Motor neuron (in vitro differentiated cells): ENCODE results near the gene LOX. TPM values are rescaled to one million over a fixed set of nuclear protein-coding genes. Genes with fewer than 3 reads are reported as not detected.
"Not testable (repeated sequence)": the region's sequence is repeated elsewhere in the genome, so short reads cannot be mapped to it uniquely, and the experiment has no call there.

Source experiments
- ATAC-seq, 8 experiments: fragments of 200-7000 bp; cut with Tn5 transposase; replicated peaks in 6 of 8; 2 replicates each; pipeline ENCODE4 v1.8.0; 2021; ENCODE audit warnings: mild to moderate bottlenecking in 8 of 8, moderate library complexity in 8 of 8
- H3K27ac ChIP-seq, 2 donors: fragments of 250-450 bp; sonication (Bioruptor Pico); 2 replicates each; pipeline ENCODE4 v1.9.0; 2021; ENCODE audit warnings: antibody characterized with exemption in 2 of 2, mild to moderate bottlenecking in 2 of 2, moderate library complexity in 1 of 2
- H3K4me1 ChIP-seq, 2 donors: fragments of 250-450 bp; sonication (Bioruptor Pico); replicated peaks in 1 of 2; 2 replicates each; pipeline ENCODE4 v1.6.1; 2021; ENCODE audit warnings: antibody characterized with exemption in 2 of 2, mild to moderate bottlenecking in 2 of 2, moderate library complexity in 1 of 2
- H3K4me3 ChIP-seq, 5 donors: fragments of 250-450 bp; sonication (Bioruptor Pico); 2 replicates each; pipeline ENCODE4 v1.9.0; 2021; ENCODE audit warnings: antibody characterized with exemption in 5 of 5, mild to moderate bottlenecking in 5 of 5, moderate library complexity in 4 of 5
- WGBS, 10 experiments: fragments of 450-650 bp; shearing (Covaris generic); methylation state at CpG; one replicate each; pipeline ENCODE4 v1.0.0; 2022; 5-methylcytosine and 5-hydroxymethylcytosine counted together
- in situ Hi-C, 9 experiments: fragments of 400-800 bp; cut with MboI; loops; one replicate each; pipeline ENCODE4 v1.15.0; 2021; ENCODE audit warnings: low sequenced_read_pairs in 9 of 9, low pct_unique_long_range_greater_than_20kb in 2 of 9; ENCODE audit not compliant: unreplicated experiment in 9 of 9
- total RNA-seq, 8 experiments: library from RNA; unstranded; fragments of 300-600 nt; gene quantifications; 2 replicates each; pipeline versions ENCODE4 v1.2.3 to v1.2.4, GENCODE V29; 2022

The LOX gene
- total RNA-seq, 8 experiments from 2014 or later: 1.0 to 147 (median 15.5) TPM

DNA sequence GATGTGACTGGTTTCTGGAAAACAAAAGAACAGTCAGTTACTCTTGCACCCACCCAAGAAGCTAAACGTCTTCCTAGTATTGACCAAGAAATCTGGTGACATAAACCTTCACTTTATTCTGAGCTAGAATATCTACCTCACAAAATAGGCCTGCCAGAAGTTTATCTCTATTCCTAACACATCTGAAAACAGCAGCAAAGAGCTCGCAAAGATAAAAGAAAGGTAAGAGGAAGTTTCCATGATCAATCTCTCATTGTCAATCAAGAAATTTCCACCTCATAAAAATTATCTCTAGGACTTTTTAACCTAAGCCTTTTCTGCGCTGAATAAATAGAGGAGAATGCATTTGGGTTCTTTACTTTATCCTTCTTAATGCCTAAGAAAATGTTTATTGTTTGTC, 34.0 kb upstream of the LOX start:
- peaks cover 0 to 9% of the 10 kb centered on the region in 2 donors for H3K4me1 ChIP-seq
- H3K4me3 ChIP-seq: no peak overlapping the region
- no peak for ATAC-seq
- H3K27ac ChIP-seq: no peak overlapping the region
- 63 to 100% (median 83%) methylated on average over 1 to 2 of the region's 3 CpGs; no CpG with 5 or more reads in 1 of the 10 experiments for WGBS, 10 experiments
- in situ Hi-C loops: no loop called here

DNA sequence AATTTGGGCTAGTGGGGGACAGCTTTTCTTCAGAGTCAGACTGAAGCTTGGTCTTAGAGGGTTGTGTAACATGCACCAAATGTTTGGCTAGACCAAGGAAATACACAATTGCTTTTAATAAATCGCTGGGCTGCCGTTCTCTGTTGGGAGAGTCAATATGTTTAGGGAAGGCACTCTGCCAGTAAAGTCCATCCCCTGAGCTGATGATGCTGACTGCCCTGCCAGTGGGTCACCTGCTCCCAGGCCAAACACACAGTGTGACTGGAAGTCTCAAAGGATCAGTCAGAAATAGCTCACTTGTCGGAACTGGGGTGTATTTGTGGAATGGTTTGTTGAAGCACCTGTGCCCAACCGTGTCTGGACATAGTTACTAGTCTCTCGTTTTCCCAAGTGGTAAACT, 33.4 kb upstream of the LOX start:
- in situ Hi-C loops: no loop called here
- ATAC-seq: peak in 2 of 8 experiments; percentile 10 to 75
- WGBS, 10 experiments: 35 to 84% (median 78%) methylated on average over 3 to 5 of the region's 5 CpGs; no CpG with 5 or more reads in 4 of the 10 experiments
- Histone ChIP-seq H3K4me3 (no peak overlapping the region), H3K4me1 (peaks cover 0 to 9% of the 10 kb centered on the region in 2 donors), H3K27ac (no peak overlapping the region)

GRCh38 chr5:122110987-122111386, 32.9 kb upstream of the LOX start:
- Histone ChIP-seq H3K4me1 (peaks cover 0 to 9% of the 10 kb centered on the region in 2 donors), H3K4me3 (no peak overlapping the region), H3K27ac (no peak overlapping the region)
- 32 to 70% (median 53%) methylated on average over 2 to 3 of the region's 3 CpGs; no CpG with 5 or more reads in 2 of the 10 experiments for WGBS, 10 experiments
- in situ Hi-C loops: no loop called here
- peak in 4 of 8 experiments; percentile 16 to 55 (median 24) for ATAC-seq

- ATAC-seq: peak in 1 of 8 experiments; percentile 53
- in situ Hi-C loops: loop anchor here in 1 of 9 experiments (10.0 kb wide), 1 partner anchor 142 kb away; the partner anchor contains the start of gene SRFBP1
- Histone ChIP-seq H3K27ac (no peak overlapping the region), H3K4me1 (peaks cover 0 to 9% of the 10 kb centered on the region in 2 donors), H3K4me3 (no peak overlapping the region)
- 79 to 100% (median 91%) methylated on average over 1 to 4 of the region's 4 CpGs; no CpG with 5 or more reads in 2 of the 10 experiments for WGBS, 10 experiments
Observed at GRCh38 chr5:122107016-122107415, 29.0 kb upstream of the LOX start.

- Histone ChIP-seq H3K27ac (no peak overlapping the region), H3K4me3 (no peak overlapping the region), H3K4me1 (peaks cover 3 to 6% of the 10 kb centered on the region in 2 donors)
- in situ Hi-C loops: loop anchor here in 1 of 9 experiments (10.0 kb wide), 1 partner anchor 141 kb away; the partner anchor contains the start of gene SRFBP1
- WGBS, 10 experiments: 71 to 100% (median 88%) methylated on average over 1 to 2 of the region's 2 CpGs; no CpG with 5 or more reads in 1 of the 10 experiments
- ATAC-seq: no peak
Observed at GRCh38 chr5:122105909-122106308, 27.9 kb upstream of the LOX start.

DNA sequence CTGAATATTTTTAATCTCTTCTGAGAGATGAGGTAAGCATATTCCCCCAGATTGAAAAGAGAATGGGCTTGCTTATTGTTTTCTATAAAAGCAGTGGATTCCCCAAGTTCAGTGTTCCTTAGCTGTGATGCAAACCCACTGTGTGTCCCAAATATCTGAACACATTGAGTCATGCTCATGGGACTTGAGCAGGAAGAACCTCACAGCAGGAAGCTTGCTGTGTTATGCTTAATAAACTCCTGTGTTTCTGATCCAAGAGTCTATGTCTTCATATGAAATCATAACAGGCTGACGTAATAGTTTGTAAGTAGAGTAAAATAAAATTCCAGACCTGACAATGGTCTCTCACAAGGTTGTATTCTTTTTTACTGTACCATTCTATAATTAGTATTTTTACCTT, 24.8 kb upstream of the LOX start:
- in situ Hi-C loops: loop anchor here in 1 of 9 experiments (10.0 kb wide), 1 partner anchor 138 kb away; the partner anchor contains the start of gene SRFBP1
- no peak overlapping the region for H3K27ac ChIP-seq
- WGBS, 10 experiments: 33 to 100% (median 100%) methylated on average over 1 of the region's 1 CpG; no CpG with 5 or more reads in 3 of the 10 experiments
- H3K4me1 ChIP-seq: peaks cover 0 to 6% of the 10 kb centered on the region in 2 donors
- H3K4me3 ChIP-seq: no peak overlapping the region
- peak in 3 of 8 experiments; percentile 23 to 52 (median 30) for ATAC-seq

GRCh38 chr5:122101636-122102285, 23.7 kb upstream of the LOX start:
- peaks cover 0 to 6% of the 10 kb centered on the region in 2 donors for H3K4me1 ChIP-seq
- no peak overlapping the region for H3K27ac ChIP-seq
- in situ Hi-C loops: loop anchor here in 1 of 9 experiments (10.0 kb wide), 1 partner anchor 137 kb away; the partner anchor contains the start of gene SRFBP1
- ATAC-seq: peak in 5 of 8 experiments; percentile 46 to 86 (median 75)
- 3 to 67% (median 44%) methylated on average over 1 to 4 of the region's 4 CpGs for WGBS, 10 experiments
- no peak overlapping the region for H3K4me3 ChIP-seq

DNA sequence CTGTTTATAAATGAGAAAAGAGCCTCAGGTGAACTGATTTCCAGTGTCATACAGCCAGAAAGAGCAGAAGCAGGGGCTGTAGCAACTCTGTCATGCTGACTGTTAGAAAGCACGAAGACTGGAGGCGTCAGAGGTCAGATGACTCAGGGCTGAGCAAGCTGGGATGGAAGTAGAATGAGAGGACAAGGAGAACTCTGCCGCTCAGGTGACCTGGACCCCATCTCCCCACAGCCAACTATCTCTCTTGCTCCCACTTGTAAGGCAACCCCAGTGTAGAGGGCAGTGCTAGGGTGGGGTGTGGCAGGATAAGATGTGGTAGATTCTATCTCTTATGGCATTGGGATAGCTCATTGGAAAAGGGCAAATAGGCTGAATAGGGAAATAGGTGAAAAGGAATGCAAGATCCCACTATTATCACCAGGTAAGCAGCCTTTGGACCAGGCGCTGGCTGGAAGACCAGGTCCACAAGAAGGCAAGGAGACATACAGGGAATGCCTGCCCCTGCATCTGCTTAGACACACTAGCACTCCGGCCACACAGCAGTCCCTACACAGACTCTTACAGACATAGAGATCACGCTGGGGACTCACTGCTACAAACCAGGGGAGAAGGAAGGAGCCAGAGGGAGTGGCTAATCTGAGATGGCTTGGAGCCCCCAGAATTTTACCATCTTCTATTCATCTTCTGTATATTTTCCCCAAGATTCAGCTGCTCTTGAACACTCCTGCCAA, 21.2 kb upstream of the LOX start:
- peak in 7 of 8 experiments; percentile 64 to 96 (median 76) for ATAC-seq
- Histone ChIP-seq H3K4me1 (peaks cover 0 to 6% of the 10 kb centered on the region in 2 donors), H3K4me3 (no peak overlapping the region), H3K27ac (no peak overlapping the region)
- whole genome bisulfite sequencing, 10 experiments: 0 to 100% (median 97%) methylated on average over 1 to 3 of the region's 6 CpGs; no CpG with 5 or more reads in 2 of the 10 experiments
- in situ Hi-C loops: loop anchor here in 1 of 9 experiments (25.0 kb wide), 1 partner anchor 137 kb away; the partner anchor contains the start of gene SRFBP1

DNA sequence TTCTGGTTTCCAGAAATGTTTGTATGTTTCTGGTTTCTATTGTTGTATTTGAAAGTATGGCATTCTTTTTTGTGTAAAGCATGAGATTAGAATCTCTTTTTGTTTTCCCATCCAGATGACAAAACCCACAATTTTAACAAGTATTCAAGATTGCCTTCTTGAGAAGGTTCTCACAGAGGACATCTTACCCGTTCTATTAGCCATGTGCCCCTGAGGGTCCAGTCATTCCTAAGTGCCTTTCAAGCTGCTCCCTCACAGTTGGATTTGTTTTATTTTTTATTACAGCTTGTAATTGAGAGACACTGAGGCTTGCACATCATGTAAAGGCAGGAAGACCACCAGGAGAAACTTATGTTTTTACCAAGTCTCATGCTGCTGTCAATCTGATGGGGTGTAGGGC, 19.3 kb upstream of the LOX start:
- 38 to 100% (median 90%) methylated on average over 1 of the region's 1 CpG; no CpG with 5 or more reads in 3 of the 10 experiments for WGBS, 10 experiments
- in situ Hi-C loops: loop anchor here in 1 of 9 experiments (25.0 kb wide), 1 partner anchor 135 kb away; the partner anchor contains the start of gene SRFBP1
- no peak overlapping the region for H3K4me3 ChIP-seq
- peaks cover 0 to 6% of the 10 kb centered on the region in 2 donors for H3K4me1 ChIP-seq
- H3K27ac ChIP-seq: no peak overlapping the region
- ATAC-seq: no peak

- Histone ChIP-seq H3K4me3 (no peak overlapping the region), H3K27ac (no peak overlapping the region), H3K4me1 (no peaks in the 10 kb centered on the region)
- ATAC-seq: peak in 1 of 8 experiments; percentile 43
- in situ Hi-C loops: loop anchor here in 1 of 9 experiments (25.0 kb wide), 1 partner anchor 133 kb away; the partner anchor contains the start of gene SRFBP1
- WGBS, 10 experiments: 33 to 100% (median 76%) methylated on average over 1 to 3 of the region's 3 CpGs; no CpG with 5 or more reads in 2 of the 10 experiments
Observed at GRCh38 chr5:122095158-122095557, 17.1 kb upstream of the LOX start.

- not testable (repeated sequence) for H3K27ac ChIP-seq, H3K4me3 ChIP-seq, H3K4me1 ChIP-seq, ATAC-seq
- in situ Hi-C loops: loop anchor here in 1 of 9 experiments (25.0 kb wide), 1 partner anchor 132 kb away; the partner anchor contains the start of gene SRFBP1
- WGBS, 10 experiments: 53 to 100% (median 93%) methylated on average over 2 to 5 of the region's 5 CpGs; no CpG with 5 or more reads in 1 of the 10 experiments
Observed at GRCh38 chr5:122094251-122094650, 16.2 kb upstream of the LOX start.

DNA sequence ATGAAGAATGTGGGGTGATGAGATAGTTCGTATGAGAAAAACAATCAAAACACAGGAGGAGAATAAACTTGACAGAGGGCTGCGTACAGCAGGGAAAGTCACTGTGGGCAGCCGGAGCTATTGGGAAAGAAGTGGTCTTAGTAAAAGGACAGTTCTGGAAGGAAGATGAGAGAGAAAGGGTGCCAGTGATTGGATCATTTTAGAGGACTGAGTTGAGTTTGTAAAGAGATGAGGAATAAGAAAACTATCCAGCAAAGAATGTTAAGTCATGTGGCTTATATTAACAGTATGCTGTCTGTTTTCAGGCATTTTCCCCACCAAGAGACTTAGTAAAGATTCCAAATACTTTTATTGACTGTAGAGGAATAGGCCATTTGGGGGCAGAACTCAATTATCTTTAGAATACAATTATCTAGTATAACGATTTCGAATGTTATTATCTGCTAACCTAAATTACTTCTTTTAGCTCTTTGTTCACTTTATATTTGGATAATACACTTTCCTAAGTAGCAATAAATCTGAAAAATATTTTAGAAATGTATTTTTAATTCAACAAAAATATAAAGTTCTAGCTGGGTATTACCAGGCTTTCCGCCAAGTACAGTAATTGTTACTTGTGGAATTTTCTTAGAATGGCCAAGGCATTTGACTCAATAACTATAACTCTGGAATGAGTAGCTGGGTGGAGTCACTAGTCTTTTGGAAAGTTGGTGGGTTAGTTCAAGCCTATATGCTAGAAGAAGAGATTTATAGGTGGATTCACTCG, 15.5 kb upstream of the LOX start:
- ATAC-seq: no peak

More for the DNA sequence above, 15.5 kb upstream of the LOX start:
- 20 to 97% (median 88%) methylated on average over 4 to 7 of the region's 7 CpGs for WGBS, 10 experiments
- in situ Hi-C loops: loop anchor here in 1 of 9 experiments (25.0 kb wide), 1 partner anchor 131 kb away; the partner anchor contains the start of gene SRFBP1
- H3K27ac ChIP-seq: no peak overlapping the region
- H3K4me3 ChIP-seq: no peak overlapping the region
- H3K4me1 ChIP-seq: no peaks in the 10 kb centered on the region
